ENCODE results near the gene CLEC18C. TPM values are rescaled to one million over a fixed set of nuclear protein-coding genes. Genes with fewer than 3 reads are reported as not detected.
"Not testable (repeated sequence)": the region's sequence is repeated elsewhere in the genome, so short reads cannot be mapped to it uniquely, and the experiment has no call there.

The CLEC18C gene
- polyA plus RNA-seq, 1 experiment: not detected

GRCh38 chr16:70151391-70151790 lies 22.2 kb upstream of the CLEC18C start:
- Histone ChIP-seq H3K27me3 (ENCODE audit: control insufficient read depth, insufficient read depth, low read length) (no peaks in the 10 kb centered on the region), H3K9me3 (ENCODE audit: control insufficient read depth, insufficient read depth, low read length) (no peaks in the 10 kb centered on the region; the same call in 1 of the 2 replicates), H3K27ac (ENCODE audit: low read depth, low read length) (no peak overlapping the region), H3K4me3 (ENCODE audit: low read depth, low read length) (no peak overlapping the region)
- POLR2A ChIA-PET: no interaction called here
- no peak for TF ChIP-seq CTCF (IDR thresholded peaks at IDR 0.05; ENCODE audit: low read depth, low read length)
- no peak for DNase-seq (ENCODE audit: low read depth, low spot score)
- CTCF ChIA-PET: interaction anchor here (0.7 to 1.3 kb wide), 2 partner anchors 13 to 101 kb away, joined by 3 to 4 read pairs; no protein-coding TSS in a partner anchor

- H3K27me3 ChIP-seq (ENCODE audit: control insufficient read depth, insufficient read depth, low read length): no peaks in the 10 kb centered on the region
- POLR2A ChIA-PET: no interaction called here
- CTCF ChIA-PET: interaction anchor here (0.7 to 1.3 kb wide), 2 partner anchors 13 to 100 kb away, joined by 3 to 4 read pairs; no protein-coding TSS in a partner anchor
- no peak overlapping the region for H3K27ac ChIP-seq (ENCODE audit: low read depth, low read length)
- H3K9me3 ChIP-seq (ENCODE audit: control insufficient read depth, insufficient read depth, low read length): no peaks in the 10 kb centered on the region; the same call in 1 of the 2 replicates
- DNase-seq (ENCODE audit: low read depth, low spot score): no peak
- H3K4me3 ChIP-seq (ENCODE audit: low read depth, low read length): no peak overlapping the region
- TF ChIP-seq CTCF (IDR thresholded peaks at IDR 0.05; ENCODE audit: low read depth, low read length): no peak
Observed at GRCh38 chr16:70151941-70152509, 21.6 kb upstream of the CLEC18C start.

- ChIA-PET CTCF (interaction anchor here (1.1 to 1.3 kb wide), 2 partner anchors 12 to 99 kb away, joined by 3 read pairs; no protein-coding TSS in a partner anchor), POLR2A (no interaction called here)
- no peak overlapping the region for H3K4me3 ChIP-seq (ENCODE audit: low read depth, low read length)
- no peak for DNase-seq (ENCODE audit: low read depth, low spot score)
- TF ChIP-seq CTCF (IDR thresholded peaks at IDR 0.05; ENCODE audit: low read depth, low read length): no peak
- no peaks in the 10 kb centered on the region for H3K27me3 ChIP-seq (ENCODE audit: control insufficient read depth, insufficient read depth, low read length)
- H3K27ac ChIP-seq (ENCODE audit: low read depth, low read length): no peak overlapping the region
- no peaks in the 10 kb centered on the region; the same call in 1 of the 2 replicates for H3K9me3 ChIP-seq (ENCODE audit: control insufficient read depth, insufficient read depth, low read length)
Observed at GRCh38 chr16:70152578-70153302, 20.8 kb upstream of the CLEC18C start.

GRCh38 chr16:70154736-70155135 lies 18.9 kb upstream of the CLEC18C start:
- CTCF ChIA-PET; H3K4me3 ChIP-seq (ENCODE audit: low read depth, low read length); H3K27me3 ChIP-seq (ENCODE audit: control insufficient read depth, insufficient read depth, low read length): not testable (repeated sequence)

GRCh38 chr16:70156207-70156978 lies 17.2 kb upstream of the CLEC18C start:
- CTCF ChIA-PET: no interaction called here
- Histone ChIP-seq H3K27ac (ENCODE audit: low read depth, low read length) (no peak overlapping the region), H3K27me3 (ENCODE audit: control insufficient read depth, insufficient read depth, low read length) (no peaks in the 10 kb centered on the region), H3K9me3 (ENCODE audit: control insufficient read depth, insufficient read depth, low read length) (no peaks in the 10 kb centered on the region), H3K4me3 (ENCODE audit: low read depth, low read length) (no peak overlapping the region)
- DNase-seq (ENCODE audit: low read depth, low spot score): no peak
- POLR2A ChIA-PET: no interaction called here
- TF ChIP-seq CTCF (IDR thresholded peaks at IDR 0.05; ENCODE audit: low read depth, low read length): no peak

More at GRCh38 chr16:70154736-70155135, 18.9 kb upstream of the CLEC18C start:
- DNase-seq (ENCODE audit: low read depth, low spot score); POLR2A ChIA-PET; H3K27ac ChIP-seq (ENCODE audit: low read depth, low read length); H3K9me3 ChIP-seq (ENCODE audit: control insufficient read depth, insufficient read depth, low read length): not testable (repeated sequence)
